NOMO-1 treated with DMSO at 0.1 percent for 48 hours (cell line): ENCODE measurements around the gene WDR81.
"Not testable (repeated sequence)": the region's sequence is repeated elsewhere in the genome, so short reads cannot be mapped to it uniquely, and the experiment has no call there.

Experiments used
- DNase-seq: peaks from one replicate; lab custom pipeline; 2025; ENCODE audit not compliant: unreplicated experiment; lab: John Stamatoyannopoulos, UW

The WDR81 gene

DNA sequence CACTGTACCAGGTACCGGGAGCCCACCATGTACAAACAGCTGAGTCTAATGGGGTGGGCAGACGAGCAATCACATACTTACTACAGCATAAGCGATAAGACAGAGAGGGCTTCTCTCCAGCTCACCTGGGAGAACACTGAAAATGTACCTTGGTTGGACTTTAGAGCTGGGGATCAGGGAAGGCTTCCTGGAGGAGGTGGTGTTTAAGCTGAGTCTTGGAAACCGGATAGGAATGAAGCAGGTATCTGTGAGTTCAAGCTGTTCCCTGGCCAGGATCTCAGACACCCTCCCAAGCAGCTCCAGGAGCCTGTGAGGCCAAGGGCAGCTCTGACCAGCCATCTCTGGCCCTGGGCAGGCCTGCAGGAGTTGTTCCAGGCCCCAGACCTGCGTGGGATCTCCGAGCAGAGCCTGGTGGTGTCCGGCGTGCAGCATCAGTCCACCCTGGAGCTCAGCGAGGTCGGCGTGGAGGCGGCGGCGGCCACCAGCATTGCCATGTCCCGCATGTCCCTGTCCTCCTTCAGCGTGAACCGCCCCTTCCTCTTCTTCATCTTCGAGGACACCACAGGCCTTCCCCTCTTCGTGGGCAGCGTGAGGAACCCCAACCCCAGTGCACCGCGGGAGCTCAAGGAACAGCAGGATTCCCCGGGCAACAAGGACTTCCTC lies 29.4 kb downstream of the WDR81 start:
- no peak for DNase-seq

DNA sequence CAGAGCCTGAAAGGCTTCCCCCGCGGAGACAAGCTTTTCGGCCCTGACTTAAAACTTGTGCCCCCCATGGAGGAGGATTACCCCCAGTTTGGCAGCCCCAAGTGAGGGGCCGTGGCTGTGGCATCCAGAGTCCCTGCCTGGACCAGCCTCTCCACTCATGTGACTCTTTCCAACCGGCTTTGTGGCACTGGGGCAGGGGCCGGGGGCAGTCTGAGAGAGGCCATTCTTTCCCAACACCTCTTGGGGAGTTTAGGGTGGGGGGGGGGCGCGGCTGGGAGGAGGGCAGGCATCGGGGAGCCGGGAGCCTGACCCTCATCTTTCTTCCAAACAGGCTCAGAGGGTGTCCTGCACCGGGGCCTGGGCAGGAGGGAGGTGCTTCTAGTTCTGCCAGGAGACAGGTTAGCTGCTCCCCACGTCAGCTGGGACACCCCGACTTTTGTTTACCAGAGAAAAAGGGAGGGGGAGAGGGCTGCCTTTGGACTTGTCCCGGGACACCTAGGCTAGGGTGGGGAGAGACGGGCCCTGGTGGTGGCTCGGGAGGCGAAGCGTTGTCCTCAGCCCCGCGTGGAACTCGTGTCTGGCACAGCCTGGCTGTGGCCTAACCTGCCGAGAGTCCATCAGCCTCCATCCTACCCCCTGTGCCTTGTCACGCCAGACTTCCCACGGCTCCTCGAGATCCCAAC lies 30.1 kb downstream of the WDR81 start:
- DNase-seq, result no peak

DNA sequence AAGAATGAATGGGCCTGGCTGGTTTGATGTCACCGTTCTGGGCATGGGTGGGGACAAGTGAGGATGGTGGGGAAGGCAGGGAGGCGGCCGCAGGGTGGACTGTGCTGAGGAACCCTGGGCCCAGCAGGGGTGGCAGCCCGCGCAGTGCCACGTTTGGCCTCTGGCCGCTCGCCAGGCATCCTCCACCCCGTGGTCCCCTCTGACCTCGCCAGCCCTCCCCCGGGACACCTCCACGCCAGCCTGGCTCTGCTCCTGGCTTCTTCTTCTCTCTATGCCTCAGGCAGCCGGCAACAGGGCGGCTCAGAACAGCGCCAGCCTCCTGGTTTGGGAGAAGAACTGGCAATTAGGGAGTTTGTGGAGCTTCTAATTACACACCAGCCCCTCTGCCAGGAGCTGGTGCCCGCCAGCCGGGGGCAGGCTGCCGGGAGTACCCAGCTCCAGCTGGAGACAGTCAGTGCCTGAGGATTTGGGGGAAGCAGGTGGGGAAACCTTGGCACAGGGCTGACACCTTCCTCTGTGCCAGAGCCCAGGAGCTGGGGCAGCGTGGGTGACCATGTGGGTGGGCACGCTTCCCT lies 30.8 kb downstream of the WDR81 start:
- no peak for DNase-seq

DNA sequence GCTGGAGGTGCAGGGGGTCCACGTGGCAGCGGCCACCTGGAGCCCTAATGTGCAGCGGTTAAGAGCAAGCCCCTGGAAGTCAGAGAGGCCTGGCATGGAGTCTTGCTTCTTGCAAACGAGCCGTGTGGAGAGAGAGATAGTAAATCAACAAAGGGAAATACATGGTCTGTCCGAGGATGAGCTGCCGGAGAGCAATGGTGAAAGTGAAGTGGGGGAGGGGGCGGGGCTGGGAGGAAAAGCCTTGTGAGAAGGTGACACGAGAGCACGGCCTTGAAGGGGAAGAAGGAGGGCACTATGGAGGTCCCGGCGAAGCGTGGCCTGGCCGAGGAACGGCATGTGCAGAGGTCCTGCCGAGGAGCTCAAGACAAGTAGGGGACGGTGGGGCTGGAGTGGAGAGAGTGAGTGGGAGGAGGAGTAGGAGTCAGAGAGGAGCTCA lies 31.3 kb downstream of the WDR81 start:
- no peak for DNase-seq

DNA sequence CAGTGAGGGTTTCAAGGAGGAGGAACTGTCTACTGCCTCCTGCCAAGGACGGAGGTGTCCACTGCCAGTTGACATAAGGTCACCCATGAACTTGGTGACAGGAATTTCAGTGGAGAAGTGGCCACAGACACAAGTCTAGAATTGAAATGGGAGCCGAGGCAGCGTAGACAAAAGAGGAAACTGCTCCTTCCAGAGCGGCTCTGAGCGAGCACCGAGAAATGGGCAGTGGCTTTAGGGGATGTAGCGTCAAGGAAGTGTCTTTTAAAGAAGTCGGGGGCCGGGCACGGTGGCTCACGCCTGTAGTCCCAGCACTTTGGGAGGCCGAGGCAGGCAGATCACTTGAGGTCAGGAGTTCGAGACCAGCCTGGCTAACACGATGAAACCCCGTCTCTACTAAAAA lies 34.3 kb downstream of the WDR81 start:
- peak; percentile 40 for DNase-seq

DNA sequence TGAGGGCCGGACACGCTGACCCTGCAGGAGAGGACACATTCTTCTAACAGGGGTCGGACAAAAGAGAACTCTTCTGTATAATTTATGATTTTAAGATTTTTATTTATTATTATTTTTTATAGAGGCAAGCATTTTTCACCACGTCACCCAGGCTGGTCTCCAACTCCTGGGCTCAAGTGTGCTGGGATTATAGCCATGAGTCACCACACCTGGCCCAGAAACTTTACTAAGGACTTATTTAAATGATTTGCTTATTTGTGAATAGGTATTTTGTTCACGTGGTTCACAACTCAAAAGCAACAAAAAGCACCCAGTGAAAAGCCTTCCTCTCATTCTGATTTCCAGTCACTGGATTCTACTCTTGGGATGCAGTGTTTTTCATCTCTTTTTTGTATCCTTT lies 35.0 kb downstream of the WDR81 start:
- DNase-seq, result no peak

DNA sequence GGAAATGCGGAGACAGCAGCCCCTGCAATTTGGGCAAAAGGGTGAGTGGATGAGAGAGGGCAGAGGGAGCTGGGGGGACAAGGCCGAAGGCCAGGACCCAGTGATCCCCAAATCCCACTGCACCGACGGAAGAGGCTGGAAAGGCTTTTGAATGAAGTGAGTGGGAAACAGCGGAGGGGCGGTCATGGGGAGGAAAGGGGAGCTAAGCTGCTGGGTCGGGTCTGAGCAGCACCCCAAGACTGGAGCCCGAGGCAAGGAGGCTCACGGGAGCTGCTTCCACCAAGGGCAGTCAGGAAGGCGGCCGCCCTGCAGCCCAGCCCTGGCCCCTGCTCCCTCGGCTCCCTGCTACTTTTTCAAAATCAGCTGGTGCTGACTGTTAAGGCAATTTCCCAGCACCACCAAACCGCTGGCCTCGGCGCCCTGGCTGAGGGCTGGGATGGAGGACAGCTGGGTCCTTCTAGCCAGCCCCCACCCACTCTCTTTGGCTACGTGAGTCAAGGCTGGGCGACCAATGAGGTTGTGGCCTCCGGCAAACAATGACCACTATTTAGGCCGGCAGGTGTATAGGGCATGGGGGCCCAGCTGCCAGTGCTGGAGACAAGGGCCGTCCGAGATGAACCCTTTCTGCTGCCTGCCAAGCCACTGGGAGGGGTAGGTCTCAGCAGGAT lies 37.9 kb downstream of the WDR81 start:
- no peak for DNase-seq

DNA sequence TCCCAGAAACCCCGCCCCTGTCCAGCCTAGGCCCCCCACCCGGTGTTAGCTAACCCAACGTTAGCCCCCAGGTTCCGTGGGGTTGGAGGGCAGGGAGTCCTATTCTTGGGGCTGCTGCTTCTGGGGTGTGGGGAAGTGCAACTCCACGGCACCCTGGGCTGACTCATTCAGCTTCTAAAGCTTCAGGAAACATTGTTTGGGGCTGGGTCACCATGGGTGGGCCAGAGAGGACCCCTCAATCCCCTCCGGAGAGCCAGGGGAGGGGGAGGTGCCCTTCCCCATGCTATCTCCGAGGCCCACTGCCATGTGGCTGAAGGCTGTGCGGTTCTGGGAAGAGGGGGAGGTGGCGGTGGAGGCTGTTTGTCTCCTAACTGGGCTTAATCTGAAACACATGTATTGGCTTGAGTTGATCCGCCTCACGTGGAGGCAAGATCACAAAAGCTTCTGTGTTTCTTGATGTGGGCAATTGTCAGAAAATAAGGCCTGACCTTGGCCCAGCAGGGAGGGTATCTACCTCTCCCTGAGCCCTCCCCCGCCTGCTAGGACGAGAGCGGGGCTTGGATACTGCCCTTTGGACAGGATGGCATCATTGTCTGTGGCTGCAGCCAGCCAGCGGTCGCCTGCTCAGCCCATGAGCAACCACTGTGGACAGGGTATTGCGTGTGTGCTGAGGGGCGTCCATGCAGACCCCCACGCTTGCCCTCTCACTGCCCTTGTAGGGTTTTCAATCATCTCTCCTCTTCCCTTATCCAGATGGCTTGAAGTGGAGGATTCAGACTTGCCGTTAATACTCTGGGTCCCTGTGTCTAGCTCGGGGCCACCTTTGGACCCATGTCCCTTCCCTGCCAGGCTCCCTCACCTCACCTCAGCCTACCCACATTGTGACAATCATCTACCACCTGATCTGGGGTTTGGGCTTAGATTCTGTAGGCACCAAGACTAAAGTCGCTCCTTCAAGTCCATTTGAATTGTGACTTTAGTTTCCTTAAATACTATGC lies 38.7 kb downstream of the WDR81 start:
- no peak for DNase-seq

DNA sequence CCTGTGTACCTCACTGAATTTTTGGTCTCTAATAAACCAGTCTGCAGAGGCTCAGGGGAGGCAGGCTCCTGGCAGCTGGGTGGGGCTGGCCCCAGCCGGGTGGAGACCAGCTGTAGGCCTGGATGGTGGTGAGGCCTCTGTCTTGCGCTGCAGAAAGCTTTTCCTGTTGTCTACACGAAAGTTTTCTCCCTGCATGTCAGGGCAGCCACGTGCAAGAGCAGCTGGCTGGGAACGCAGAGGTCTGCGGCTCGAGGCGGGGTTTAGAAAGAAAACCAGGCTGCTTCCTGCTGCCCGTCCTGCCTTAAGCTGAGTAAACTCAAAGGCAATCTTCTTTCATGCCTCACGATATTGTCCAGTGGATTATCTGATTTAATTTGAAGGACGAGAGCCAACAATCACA lies 39.8 kb downstream of the WDR81 start:
- DNase-seq, result peak; percentile 70

DNA sequence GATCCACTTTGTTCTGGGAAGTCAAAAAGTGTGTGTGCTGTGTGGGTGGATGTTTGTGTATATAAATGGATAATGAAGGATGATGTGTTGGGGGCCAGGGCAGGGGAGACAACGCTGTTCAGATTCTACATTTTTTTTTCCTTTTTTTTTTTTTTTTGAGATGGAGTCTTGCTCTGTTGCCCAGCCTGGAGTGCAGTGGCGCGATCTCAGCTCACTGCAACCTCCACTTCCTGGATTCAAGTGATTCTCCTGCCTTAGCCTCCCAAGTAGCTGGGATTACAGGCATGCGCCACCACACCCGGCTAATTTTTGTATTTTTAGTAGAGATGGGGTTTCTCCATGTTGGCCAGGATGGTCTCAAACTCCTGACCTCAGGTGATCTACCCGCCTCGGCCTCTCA lies 40.2 kb downstream of the WDR81 start:
- not testable (repeated sequence) for DNase-seq

DNA sequence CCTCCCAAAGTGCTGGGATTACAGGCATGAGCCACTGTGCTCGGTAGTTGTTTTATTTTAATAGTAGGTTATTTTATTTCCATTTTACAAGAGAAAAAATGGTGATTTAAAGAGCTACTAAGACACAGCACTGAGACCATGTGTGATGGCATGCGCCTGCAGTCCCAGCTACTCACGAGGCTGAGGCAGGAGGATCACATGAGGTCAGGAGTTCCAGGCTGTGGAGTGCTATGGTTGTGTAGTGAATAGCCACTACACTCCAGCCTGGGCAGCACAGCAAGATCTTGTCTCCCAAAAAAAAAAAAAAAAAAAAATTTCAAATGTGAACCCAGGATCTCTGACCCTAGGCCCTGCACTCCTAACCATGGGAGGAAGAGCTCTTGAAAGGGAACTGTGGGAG lies 41.1 kb downstream of the WDR81 start:
- no peak for DNase-seq

DNA sequence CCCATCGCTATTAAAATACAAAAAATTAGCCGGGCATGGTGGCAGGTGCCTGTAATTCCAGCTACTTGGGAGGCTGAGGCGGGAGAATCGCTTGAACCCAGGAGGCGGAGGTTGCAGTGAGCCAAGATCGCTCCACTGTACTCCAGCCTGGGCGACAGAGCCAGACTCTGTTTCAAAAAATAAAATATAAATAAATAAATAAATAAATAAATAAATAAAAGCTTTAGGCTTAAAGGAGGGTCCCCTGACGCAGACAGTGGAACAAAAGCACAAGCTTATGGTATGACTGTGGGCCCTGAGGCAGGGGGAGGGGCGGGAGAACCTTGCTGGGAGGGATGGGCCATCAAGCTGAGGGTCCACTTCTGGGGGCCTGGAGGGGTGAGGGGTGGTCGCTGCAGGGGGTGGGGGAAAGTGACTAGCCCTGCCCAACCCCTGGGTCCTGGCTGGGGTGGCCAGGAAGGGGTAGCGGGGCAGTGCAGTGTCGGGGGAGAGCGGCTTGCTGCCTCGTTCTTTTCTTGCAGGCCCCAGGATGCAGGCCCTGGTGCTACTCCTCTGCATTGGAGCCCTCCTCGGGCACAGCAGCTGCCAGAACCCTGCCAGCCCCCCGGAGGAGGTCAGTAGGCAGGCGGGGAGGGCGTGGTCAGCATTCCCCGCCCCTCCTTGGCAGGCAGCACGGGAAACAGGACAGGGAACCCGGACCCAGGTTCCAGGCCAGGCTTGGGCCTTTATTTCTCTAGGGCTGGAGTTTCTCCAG lies 42.1 kb downstream of the WDR81 start:
- DNase-seq, result no peak

DNA sequence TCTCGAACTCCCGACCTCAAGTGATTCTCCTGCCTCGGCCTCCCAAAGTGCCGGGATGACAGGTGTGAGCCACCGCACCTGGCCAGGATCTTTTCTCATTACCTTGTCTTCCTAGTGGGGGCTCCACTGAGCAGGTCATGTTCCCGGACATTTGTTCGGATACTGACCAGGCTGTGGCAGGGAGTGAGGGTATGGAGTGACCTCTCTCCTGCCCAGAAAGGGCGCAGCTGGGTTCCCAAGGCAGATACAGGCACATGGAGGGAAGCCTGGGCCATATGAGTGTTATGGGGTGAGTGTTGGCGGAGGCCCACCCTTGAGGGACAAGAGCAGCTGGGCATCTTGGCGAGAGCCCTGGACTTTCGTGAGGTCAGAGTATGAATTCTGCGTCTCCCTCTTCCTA lies 42.9 kb downstream of the WDR81 start:
- no peak for DNase-seq

DNA sequence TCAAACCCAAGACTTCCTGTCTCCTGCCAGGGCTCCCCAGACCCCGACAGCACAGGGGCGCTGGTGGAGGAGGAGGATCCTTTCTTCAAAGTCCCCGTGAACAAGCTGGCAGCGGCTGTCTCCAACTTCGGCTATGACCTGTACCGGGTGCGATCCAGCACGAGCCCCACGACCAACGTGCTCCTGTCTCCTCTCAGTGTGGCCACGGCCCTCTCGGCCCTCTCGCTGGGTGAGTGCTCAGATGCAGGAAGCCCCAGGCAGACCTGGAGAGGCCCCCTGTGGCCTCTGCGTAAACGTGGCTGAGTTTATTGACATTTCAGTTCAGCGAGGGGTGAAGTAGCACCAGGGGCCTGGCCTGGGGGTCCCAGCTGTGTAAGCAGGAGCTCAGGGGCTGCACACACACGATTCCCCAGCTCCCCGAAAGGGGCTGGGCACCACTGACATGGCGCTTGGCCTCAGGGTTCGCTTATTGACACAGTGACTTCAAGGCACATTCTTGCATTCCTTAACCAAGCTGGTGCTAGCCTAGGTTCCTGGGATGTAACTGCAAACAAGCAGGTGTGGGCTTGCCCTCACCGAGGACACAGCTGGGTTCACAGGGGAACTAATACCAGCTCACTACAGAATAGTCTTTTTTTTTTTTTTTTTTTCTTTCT lies 45.4 kb downstream of the WDR81 start:
- DNase-seq, result no peak

DNA sequence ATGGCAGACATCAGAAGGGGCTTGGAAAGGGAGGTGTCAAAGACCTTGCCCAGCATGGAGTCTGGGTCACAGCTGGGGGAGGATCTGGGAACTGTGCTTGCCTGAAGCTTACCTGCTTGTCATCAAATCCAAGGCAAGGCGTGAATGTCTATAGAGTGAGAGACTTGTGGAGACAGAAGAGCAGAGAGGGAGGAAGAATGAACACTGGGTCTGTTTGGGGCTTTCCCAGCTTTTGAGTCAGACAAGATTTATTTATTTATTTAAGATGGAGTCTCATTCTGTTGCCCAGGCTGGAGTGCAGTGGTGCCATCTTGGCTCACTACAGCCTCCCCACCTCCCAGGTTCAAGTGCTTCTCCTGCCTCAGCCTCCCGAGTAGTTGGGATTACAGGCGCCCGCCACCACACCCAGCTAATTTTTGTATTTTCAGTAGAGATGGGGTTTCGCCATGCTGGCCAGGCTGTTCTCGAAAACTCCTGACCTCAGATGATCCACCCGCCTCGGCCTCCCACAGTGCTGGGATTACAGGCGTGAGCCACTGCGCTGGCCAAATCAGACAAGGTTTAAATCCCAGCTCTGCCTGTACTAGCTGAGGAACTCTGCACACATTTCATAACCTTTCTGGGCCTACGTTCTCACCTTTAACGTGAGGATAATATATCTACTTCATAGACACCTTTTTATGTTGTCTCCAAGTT lies 48.6 kb downstream of the WDR81 start:
- DNase-seq, result not testable (repeated sequence)

DNA sequence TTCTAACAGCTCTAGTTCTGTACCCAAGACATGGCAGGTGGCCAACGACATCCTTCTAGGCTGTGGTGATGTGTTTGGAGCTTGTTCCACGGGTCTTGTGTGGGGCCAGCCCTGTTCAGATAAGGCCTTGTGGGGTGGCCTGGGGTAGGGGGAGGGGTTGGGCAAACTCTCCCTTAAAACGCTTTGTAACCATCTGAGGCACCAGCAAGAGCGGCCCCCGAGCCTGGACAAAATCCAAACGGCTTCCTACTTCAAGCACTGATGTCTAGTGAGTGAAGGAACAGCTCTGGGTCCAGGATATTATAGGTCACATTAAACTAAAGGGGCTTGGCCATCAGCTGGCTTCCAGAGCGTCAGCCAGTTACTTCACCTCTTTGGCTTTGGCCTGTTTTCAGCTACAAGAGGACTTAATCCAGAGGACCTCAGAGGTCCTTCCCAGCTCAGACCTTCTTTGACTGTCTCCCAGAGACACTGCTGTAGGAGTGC lies 49.2 kb downstream of the WDR81 start:
- no peak for DNase-seq

DNA sequence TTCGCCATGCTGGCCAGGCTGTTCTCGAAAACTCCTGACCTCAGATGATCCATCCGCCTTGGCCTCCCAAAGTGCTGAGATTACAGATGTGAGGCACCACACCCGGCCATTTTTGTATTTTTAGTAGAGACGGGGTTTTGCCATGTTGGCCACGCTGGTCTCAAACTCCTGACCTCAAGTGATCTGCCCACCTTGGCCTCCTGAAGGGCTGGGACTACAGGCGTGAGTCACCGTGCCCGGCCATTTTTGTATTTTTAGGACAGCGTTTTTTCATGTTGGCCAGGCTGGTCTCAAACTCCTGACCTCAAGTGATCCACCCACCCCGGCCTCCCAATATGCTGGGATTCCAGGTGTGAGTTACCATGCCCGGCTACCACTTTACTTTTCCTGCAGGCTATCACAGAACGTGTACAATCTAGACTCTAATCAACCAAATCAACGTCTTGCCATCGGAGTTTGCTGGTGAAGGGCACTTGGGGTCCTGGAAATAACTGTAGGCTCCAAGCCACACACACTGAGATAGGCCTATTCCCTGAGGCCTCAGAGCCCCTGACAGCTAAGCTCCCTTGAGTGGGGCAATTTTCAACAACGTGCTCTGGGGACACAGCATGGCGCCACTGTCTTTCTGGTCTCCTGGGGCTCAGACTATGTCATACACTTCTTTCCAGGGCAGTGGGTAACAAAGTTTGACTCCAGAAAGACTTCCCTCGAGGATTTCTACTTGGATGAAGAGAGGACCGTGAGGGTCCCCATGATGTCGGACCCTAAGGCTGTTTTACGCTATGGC lies 50.1 kb downstream of the WDR81 start:
- no peak for DNase-seq

DNA sequence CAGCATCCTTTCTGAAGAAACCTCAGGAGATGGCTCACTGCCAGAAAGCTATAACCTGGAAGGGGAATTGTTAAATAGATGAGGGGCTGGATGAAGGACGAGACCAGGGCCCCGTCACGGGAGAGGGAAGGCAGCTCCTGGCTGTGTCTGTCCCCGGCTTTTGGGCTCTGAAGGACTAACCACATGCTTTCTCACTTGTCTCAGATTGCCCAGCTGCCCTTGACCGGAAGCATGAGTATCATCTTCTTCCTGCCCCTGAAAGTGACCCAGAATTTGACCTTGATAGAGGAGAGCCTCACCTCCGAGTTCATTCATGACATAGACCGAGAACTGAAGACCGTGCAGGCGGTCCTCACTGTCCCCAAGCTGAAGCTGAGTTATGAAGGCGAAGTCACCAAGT lies 51.8 kb downstream of the WDR81 start:
- DNase-seq, result no peak
